ENCODE results near the gene CTLA4.

CTLA4 gene

DNA sequence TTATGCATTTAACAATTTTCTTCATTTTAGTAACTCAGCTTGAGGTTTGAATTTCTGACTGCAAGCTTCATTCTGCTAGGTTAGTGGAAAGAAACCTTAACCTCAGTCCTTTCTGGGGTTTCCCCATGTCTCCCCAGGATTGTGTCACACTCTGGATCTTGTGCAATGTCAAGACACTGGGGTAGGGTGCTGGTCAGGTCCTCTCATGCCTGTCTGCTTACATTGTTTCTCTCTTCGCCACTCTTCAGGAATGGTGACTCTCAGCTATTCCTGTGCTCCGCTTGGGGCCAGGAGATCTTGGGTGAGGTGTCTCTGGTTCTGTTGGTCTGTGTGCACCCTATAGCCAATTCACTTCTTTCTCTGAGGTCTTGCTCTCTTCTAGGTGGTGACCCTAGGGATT, 23.9 kb downstream of the CTLA4 start:
- DNase-seq (ENCODE audit: low read depth in 2 of 2): no peak

DNA sequence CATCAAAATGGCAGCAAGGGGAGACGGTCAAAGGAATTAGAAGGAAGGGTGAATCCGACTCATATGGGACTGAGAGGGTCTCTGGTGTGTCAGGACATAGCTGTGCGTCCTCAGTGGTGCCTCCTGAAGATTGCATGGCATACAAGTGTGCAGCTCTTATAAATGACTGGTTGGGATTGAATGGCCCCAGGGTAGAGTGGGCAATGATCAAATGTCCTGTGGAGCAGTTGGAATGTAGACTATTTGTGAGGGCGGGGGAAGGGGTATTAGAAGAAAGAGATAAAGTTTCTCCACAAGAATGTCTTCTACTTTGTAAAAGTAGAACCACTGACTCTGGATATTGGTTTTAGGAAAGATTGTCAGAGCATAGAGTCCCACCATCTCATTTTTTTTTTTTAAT, 24.6 kb downstream of the CTLA4 start:
- no peak for DNase-seq (ENCODE audit: low read depth in 2 of 2)

DNA sequence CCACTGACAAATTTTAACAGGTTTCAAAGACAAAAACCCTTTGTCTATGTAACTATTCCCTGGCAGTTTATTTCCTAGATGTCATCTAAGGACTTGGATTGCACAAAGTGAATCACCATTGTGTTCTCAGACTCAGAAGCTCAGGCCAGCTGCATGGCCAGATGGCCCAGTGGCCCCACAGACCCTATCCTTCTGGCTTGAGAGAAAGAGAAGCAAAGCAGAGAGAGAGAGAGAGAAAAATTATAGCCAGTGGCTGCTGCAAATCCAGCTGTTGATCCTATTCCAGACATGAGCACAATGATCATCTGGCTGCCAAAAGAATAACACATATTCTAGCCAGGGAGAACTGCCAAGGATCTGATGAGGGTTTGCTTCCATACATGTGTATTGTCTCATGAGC, 25.8 kb downstream of the CTLA4 start:
- no peak for DNase-seq (ENCODE audit: low read depth in 2 of 2)

DNA sequence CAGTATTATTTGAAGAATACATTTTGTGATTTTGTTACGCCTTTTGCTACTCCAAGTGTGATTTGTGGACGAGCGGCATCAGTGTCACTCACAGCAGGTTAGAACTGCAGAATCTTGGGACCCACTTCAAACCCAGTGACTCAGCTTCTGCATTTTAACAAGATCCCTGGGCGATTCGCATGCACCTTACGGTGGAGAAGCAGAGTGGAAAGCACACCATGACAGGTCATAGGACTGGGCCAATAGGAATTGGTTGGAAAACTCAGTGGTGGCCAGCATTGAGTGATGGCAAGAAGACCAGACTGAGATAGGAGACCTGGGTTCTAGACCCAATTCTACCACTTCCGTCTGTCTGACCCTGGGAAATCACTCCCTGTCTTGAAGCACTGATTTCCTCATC, 26.3 kb downstream of the CTLA4 start:
- no peak for DNase-seq (ENCODE audit: low read depth in 2 of 2)

DNA sequence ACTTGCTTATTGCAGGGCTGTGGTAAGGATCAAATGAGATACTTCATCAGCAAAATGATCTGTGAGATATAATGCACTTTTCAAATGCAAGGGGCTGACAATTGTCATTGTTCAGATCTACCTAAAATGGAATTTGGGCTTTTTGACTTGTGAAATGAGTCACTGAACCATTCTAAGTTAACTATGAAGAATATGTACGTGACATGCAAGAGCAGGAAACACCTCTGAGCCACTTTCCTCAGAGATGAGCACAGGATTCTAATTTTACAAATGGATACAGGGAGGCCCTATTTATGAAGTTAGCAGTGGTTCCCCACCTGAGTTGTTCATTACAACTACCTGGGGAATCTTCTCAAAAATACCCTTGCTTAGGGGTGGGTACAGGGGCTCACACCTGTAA, 26.7 kb downstream of the CTLA4 start:
- no peak for DNase-seq (ENCODE audit: low read depth in 2 of 2)

DNA sequence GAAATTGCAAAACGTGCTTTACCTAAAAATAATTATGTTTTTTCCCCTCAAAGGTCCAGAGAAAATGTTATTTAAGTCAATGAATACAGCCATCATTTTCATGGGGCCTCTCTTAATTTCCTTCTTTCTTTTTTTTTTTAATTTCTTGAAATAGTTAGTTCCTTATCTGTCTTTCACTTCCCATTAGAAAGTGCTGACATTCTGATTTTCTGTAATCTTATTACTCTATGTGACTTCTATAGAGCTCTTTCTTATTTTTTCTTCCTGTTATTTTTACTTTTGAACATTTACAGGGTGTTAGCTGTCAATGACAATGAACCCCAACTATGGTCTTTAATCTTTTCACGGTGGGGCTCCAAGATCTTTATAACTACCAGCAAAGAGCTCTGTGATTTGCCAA, 30.0 kb downstream of the CTLA4 start:
- DNase-seq (ENCODE audit: low read depth in 2 of 2): no peak

DNA sequence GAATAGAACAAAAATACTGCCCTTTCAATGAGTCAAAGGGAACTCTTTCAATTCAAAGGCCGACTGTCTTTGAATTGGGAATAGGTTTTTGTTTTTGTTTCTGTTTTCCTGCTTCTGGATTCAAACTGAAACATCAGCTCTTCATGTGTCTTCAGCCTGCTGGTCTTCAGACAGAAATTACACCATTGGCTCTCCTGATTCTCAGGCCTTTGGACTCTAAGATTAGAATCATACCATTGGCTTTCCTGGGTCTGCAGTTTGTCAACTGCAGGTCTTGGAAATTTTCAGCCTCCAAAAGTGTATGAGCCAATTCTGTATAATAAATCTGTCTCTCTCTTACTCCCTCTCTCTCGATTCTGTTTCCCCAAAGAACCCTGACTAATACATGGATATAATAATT, 31.1 kb downstream of the CTLA4 start:
- DNase-seq (ENCODE audit: low read depth in 2 of 2): no peak

DNA sequence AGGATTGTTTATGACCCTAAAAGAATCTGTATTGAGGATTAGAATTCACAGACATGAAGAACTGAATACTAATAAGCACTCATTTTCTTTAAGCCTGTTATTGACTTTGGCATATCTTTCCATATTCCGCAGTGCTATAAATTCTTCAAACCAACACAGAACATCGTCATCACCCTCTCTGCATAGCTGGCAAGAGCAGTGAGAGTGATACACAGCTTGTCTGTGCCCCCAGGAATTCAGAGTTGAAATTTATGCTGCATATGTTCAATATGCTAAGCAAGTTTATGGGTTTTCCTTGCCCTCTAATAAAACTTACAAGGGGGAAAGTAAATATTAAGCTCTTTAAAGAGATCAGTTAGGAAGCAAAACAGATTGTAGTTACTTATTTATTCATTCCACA, 32.7 kb downstream of the CTLA4 start:
- DNase-seq (ENCODE audit: low read depth in 2 of 2): no peak

DNA sequence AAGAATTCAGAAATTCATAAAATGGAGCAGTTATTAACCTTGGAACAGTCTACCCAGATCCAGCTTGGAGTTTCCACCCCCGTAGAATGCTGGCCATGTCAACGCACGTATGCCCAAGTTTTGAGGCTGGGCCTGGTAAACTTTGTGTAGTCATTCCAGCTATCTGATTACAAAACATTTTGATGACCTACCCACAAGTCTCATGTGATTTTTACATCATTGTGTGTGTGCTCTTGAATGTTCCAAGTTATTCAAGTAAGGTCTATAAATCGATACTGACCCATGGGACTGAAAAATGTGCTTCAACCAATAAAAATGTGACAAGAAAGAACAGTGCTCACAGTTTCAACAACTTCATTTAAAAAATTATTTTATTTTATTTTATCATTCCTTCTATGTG, 36.5 kb downstream of the CTLA4 start:
- no peak for DNase-seq (ENCODE audit: low read depth in 2 of 2)

DNA sequence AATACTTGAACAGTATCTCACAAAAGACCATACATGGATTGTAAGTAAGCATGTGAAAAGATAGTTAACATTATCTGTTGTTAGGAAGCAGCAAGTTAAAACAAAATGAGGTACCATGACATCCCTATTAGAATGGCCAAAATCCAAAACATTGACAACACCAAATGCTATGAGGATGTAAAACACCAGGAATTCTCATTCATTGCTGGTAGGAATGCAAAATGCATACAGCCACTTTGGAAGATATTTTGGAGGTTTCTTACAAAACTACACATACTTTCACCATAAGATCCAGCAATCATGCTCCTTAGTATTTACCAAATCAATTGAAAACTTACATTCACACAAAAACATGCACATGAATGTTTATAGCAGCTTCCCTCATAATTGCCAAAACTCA, 38.1 kb downstream of the CTLA4 start:
- no peak for DNase-seq (ENCODE audit: low read depth in 2 of 2)

DNA sequence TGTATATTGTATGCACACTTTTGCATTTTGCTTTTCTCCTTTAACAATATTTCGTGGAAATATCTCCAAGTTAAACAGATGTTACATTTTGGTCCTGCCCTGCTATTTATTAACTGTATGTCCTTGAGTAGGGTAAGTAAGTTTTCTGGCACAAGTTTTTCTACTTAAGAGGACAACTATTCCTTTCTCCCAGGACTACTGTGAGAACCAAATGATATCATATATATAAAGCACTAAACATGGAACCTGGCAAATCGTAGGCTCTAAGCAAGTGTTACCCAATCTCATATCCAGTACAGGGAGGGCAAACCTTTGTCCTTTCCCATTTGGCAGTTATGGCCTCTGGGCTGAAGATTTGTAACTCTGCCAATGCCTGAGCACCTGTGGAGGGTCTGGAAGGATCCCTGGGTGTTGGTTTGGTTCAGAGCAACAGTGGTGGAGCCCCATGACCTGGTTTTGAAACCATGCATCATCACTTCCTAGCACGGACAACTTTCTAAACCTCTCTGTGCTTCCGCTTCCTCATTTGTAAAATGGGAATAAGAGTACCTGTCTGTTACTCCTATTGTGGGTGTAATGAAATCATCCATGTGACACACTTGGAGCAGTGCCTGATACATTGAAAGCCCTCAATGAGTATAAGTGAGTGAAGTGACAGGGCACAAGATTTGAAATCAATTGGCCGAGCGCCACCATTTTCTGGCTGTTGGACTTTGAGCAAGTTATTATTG, 40.7 kb downstream of the CTLA4 start:
- no peak for DNase-seq (ENCODE audit: low read depth in 2 of 2)

DNA sequence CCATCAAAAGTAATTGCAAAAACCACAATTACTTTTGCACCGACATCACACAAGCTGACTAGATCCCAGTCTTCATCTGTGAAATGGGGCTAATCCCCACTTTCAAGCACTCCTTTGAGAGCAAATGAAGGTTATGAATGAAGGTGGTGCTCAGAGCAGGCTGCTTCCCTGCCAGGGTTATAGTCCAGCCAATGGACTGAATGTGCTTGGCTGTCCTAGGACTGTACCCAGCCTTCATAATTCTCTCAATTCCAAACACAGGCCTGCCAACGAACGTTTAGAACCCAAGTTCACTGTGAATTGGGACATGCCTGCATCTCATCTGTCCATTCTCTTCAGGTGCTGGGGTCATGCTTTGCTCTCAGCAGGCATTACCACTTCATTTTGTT, 41.2 kb downstream of the CTLA4 start:
- no peak for DNase-seq (ENCODE audit: low read depth in 2 of 2)

DNA sequence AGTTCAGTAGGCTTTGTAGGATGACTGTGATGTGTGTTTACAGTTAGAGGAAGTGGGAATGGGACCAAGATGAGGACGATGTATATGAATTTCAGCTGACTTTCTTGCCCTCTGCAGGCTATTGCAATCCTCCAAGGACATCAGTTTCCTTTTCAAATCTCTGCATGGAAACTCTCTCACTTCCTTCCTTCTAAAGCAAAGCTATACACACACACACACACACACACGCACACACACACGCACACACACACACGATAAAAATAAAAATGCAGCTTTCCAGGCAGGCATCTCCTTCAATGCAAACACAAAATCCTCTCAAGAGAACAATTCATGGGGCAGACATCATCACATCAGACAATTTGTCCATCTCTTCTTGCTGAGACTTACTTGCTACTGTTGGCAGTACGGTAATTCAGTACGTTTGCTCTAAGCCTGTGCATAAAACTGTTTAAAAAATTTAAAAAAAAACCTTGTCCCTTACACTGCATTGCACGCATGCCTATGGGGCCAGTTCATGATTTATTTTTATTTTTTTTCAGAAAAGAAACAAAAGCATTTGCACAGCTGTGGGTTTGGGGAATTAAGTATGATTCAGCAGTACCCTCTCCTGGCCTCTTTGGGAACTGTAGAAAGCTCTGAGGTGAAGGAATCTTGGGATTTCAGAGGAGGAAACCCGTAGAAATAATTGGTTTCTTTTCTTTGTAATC, 41.8 kb downstream of the CTLA4 start:
- peak; percentile 52 to 58 for DNase-seq (ENCODE audit: low read depth in 2 of 2)

DNA sequence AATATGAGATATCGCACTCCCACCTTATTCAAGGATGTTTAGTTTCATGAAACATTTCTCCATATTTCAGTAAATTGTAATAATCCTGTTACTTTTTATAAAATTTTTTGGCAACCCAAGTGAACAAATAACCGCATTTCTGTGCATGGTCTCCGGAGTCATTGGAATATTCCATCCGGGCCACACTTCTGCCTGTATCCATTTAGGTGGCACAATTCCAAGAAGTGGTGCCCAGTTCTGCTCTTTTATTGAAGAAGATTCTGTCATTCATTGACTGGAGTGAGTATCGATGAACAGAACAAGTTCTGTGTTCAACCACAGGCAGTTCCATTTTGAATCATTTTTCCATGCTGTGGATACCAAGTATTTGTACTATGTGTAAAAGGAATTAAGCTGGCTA, 42.4 kb downstream of the CTLA4 start:
- DNase-seq (ENCODE audit: low read depth in 2 of 2): no peak

DNA sequence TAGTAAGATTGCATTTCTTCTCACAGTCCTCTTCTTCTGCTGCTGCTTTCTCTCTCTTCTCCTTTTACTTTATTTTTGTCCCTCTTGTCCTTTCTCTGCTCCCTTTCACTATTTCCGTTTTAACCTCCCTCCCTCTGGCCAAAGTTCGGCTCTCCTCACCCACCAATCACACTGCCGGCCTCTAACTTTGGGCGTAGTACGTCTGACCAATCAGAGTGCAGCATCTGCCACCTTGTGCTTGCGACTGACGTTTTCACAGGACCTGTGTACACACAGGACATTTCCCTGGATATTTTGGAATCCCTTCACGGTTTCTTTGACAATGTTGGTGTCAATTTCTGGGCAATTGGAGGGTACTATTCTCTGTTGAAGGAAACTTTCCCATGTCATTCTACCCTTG, 46.4 kb downstream of the CTLA4 start:
- DNase-seq (ENCODE audit: low read depth in 2 of 2): no peak

DNA sequence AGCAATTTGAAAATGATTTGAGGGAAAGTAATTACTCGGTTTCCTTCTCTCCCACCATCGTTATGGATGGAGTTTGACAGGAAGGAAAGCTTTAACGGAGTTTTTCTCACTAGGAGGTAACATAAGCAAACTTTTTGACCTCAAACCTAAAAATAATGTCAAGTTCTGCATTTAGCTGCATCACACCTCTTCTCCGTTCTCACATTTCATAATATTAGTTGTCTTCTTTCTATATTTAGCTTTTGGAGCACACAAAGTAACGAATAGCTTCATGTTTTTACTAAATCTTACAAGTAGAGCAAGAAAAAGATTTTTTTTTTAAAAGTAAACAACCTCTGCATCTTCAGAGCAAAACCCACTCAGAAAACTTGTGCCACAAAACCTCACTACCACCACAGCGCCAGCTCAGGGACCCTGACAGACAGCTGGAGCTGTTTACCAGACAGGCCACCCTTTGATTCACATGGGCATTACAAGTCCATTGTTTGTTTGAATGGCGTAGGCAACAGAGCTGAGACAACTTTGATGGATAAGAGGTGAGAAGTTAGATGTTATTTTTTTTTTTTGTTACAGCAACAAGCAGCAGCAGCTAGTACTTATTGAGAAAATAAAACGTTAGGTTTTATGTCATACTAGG, 47.1 kb downstream of the CTLA4 start:
- no peak for DNase-seq (ENCODE audit: low read depth in 2 of 2)

DNA sequence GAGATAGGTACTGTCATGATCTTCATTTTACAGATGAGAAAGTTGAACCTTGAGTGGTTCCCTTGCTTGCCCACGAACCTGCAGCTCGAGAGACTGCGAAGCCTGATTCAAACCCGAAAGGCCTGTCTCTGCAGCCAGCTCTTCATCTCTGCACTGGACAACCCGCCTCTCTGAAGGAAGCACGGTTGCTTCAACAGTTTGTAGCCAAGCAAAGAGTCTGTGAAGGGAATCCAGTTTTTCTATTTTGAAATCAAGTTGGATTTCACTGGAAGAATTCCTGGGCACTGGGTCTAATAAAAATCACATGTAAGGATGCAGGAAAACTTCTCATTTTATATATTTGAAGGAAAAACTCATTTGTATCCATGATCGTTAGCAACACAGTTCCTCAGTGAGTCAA, 47.7 kb downstream of the CTLA4 start:
- DNase-seq (ENCODE audit: low read depth in 2 of 2): no peak

DNA sequence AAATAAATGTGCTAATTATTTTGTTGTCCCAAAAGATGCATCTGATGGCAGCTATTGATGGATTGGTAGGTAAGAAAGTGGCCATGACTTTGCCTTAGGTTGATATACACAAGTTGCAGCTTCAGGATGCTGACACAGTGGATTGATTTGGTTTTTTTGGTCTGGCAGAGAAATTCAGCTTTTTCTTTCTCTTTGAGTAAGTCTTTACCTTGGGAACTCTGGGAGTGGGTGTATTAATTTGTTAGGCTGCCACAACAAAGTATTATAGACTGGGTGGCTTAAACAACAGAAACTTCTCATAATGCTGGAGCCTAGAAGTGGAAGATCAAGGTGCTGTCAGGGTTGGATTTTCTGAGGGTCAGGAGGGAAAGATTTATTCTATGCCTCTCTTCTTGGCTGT, 49.2 kb downstream of the CTLA4 start:
- DNase-seq (ENCODE audit: low read depth in 2 of 2): no peak

DNA sequence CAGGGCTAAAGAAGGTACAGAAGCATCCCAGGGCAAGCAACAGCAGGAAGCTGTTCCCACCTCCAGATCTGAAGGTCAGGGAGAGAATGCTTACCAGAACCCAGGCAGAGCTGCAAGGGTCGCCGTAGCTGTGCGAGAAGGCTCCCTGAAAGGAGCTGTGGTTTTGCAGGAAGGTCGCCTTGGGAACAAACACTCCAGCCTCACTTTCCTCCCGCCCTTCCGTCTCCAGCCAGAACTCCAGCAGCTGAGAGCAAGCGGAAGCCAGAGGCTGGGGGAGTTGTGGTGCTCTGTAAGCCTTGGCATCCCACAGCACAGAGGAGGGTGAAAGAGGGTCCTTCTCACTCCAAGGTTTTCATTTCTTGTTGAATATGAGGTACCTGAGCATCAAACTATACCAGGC, 50.7 kb downstream of the CTLA4 start:
- DNase-seq (ENCODE audit: low read depth in 2 of 2): no peak

DNA sequence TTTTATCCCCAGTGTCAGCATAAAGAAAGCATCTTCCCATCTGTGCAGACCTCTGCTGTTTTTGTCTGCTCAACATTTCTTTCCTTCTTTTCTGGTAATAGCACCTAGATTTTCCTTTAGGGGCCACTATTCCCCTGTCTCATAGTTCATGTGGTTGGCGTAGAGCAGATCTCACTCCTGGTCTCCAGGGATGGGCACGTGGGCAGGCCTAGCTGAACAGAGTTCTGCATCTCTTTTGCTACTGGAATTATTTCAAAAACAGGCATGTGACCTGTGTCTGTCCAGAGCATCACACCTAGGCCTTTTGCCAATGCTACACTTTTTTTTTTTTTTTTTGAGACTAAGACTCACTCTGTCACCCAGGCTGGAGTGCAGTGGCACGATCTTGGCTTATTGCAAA, 51.3 kb downstream of the CTLA4 start:
- no peak for DNase-seq (ENCODE audit: low read depth in 2 of 2)

Measured in fibroblast of skin of left quadriceps (primary cell).